Neural cell (in vitro differentiated cells): ENCODE data around the gene LORICRIN. TPM values are rescaled to one million over a fixed set of nuclear protein-coding genes. Genes with fewer than 3 reads are reported as not detected.

Experiments
- H2AFZ ChIP-seq: fragments of 200-600, 300-800 bp; sonication (generic), shearing (Covaris generic); 2 replicates; pipeline ENCODE4 v1.6.0; 2014; ENCODE audit warnings: low read depth, mild to moderate bottlenecking, antibody characterized with exemption, low read length, moderate library complexity
- H3F3A ChIP-seq: fragments of 200-600 bp; shearing (Covaris generic); 2 replicates; pipeline ENCODE4 v1.6.1; 2016; ENCODE audit warnings: mild to moderate bottlenecking, moderate library complexity, mixed read lengths, antibody characterized with exemption, low read length; ENCODE audit not compliant: insufficient read depth, poor library complexity, severe bottlenecking
- H3K27ac ChIP-seq: fragments of 200-600, 300-800 bp; sonication (generic), shearing (Covaris generic); 2 replicates; pipeline ENCODE4 v1.5.1; 2014; ENCODE audit warnings: mild to moderate bottlenecking, low read length, moderate library complexity
- H3K27me3 ChIP-seq: fragments of 300-800, 200-600 bp; sonication (generic), shearing (Covaris generic); 2 replicates; pipeline ENCODE4 v1.6.0; 2014; ENCODE audit warnings: mild to moderate bottlenecking, low read depth, low read length, moderate library complexity; ENCODE audit not compliant: insufficient read depth
- H3K36me3 ChIP-seq: fragments of 300-800, 200-600 bp; sonication (generic), shearing (Covaris generic); 2 replicates; pipeline ENCODE4 v1.5.1; 2014; ENCODE audit warnings: mild to moderate bottlenecking, antibody characterized with exemption, low read length, moderate library complexity; ENCODE audit not compliant: insufficient read depth
- H3K4me2 ChIP-seq: fragments of 300-800, 200-600 bp; sonication (generic), shearing (Covaris generic); 2 replicates; pipeline ENCODE4 v1.6.0; 2014; ENCODE audit warnings: mild to moderate bottlenecking, low read length
- H3K4me3 ChIP-seq: fragments of 300-800, 200-600 bp; sonication (generic), shearing (Covaris generic); 2 replicates; pipeline ENCODE4 v1.5.1; 2014; ENCODE audit warnings: mild to moderate bottlenecking, low read length, moderate library complexity
- H3K79me2 ChIP-seq: fragments of 200-600 bp; shearing (Covaris generic); replicated peaks from 2 replicates; pipeline ENCODE4 v1.6.0; 2014; ENCODE audit warnings: mild to moderate bottlenecking, low read length, moderate library complexity; ENCODE audit not compliant: insufficient read depth
- H3K9ac ChIP-seq: fragments of 300-800, 200-600 bp; sonication (generic), shearing (Covaris generic); 2 replicates; pipeline ENCODE4 v1.6.1; 2016; ENCODE audit warnings: mild to moderate bottlenecking, low read length, mixed read lengths
- H3K9me2 ChIP-seq: fragments of 200-600 bp; shearing (Covaris generic); 2 replicates; pipeline ENCODE4 v1.6.1; 2016; ENCODE audit warnings: mild to moderate bottlenecking, low read length, mixed read lengths; ENCODE audit not compliant: insufficient read depth
- H3K9me3 ChIP-seq: fragments of 200-600, 300-800 bp; sonication (generic), shearing (Covaris generic); 2 replicates; pipeline ENCODE4 v1.6.1; 2016; ENCODE audit warnings: mild to moderate bottlenecking, mixed run types, low read length, moderate library complexity, mixed read lengths
- H4K20me1 ChIP-seq: fragments of 200-600 bp; shearing (Covaris generic); 2 replicates; pipeline ENCODE4 v1.6.1; 2016; ENCODE audit warnings: mild to moderate bottlenecking, mixed run types; ENCODE audit not compliant: insufficient read depth
- EP300 ChIP-seq: fragments of 450-650 bp; conservative IDR thresholded peaks from 2 replicates; pipeline ENCODE4 v1.6.1; 2014; ENCODE audit warnings: antibody characterized with exemption, mild to moderate bottlenecking, moderate library complexity; ENCODE audit not compliant: poor library complexity, severe bottlenecking
- EZH2 ChIP-seq: fragments of 200-600, 300-800 bp; shearing (Covaris generic), sonication (generic); IDR thresholded peaks from 2 replicates; pipeline ENCODE4 v1.6.1; 2014; ENCODE audit warnings: antibody characterized with exemption, low read length, borderline replicate concordance, mild to moderate bottlenecking; ENCODE audit not compliant: insufficient read depth, poor library complexity, severe bottlenecking
- MXI1 ChIP-seq: fragments of 450-650 bp; conservative IDR thresholded peaks from 2 replicates; pipeline ENCODE4 v1.6.1; 2014; ENCODE audit warnings: antibody characterized with exemption, mild to moderate bottlenecking; ENCODE audit not compliant: poor library complexity, severe bottlenecking
- POLR2AphosphoS5 ChIP-seq: IDR thresholded peaks from 2 replicates; pipeline ENCODE4 v1.6.1; 2012
- RAD21 ChIP-seq: fragments of 450-650 bp; conservative IDR thresholded peaks from 2 replicates; pipeline ENCODE4 v1.6.1; 2014; ENCODE audit warnings: antibody characterized with exemption, mild to moderate bottlenecking, moderate library complexity
- REST ChIP-seq: IDR thresholded peaks from 2 replicates; pipeline ENCODE4 v1.6.1; 2012; ENCODE audit warnings: borderline replicate concordance
- SMC3 ChIP-seq: fragments of 450-650 bp; conservative IDR thresholded peaks from 2 replicates; pipeline ENCODE4 v1.6.1; 2014; ENCODE audit warnings: antibody characterized with exemption, mild to moderate bottlenecking, moderate library complexity; ENCODE audit not compliant: poor library complexity
- TAF1 ChIP-seq: IDR thresholded peaks from 2 replicates; pipeline ENCODE4 v1.6.1; 2012; ENCODE audit warnings: low read depth
- polyA plus RNA-seq: library from polyadenylated mRNA; depleted of rRNA; stranded (reverse); fragments of >200 nt; gene quantifications from 2 replicates; pipeline ENCODE4 v1.2.3, GENCODE V29; 2014
- TF ChIP-seq, protein P1 (sequence below): fragments of 450-650 bp; IDR thresholded peaks from 2 replicates; pipeline ENCODE4 v1.5.1; 2014; ENCODE audit warnings: antibody characterized with exemption, mild to moderate bottlenecking, moderate library complexity; ENCODE audit not compliant: poor library complexity, severe bottlenecking

LORICRIN gene
- polyA plus RNA-seq, 1 donor from 2014 or later: 1.3 TPM

DNA sequence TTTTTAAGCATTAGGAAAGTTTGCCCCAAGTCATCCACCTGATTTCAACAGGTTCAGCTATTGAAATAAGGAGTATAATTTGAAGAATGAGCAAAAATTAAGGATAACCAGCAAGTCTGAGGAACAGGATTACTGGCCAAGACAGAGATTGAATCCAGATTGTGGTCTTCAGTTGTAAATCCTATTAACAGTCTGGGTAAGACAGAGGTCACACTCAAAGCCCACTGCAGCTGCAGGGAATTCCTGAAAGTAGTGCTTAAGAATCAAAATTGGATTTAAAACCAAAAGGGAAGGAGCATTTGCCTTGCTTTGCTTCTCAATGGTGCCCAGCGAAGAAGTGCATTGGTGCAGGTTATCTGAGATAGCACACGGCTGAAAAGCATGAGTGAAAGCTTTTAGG, 6.4 kb upstream of the LORICRIN start:
- TF ChIP-seq REST: no peak
- no peak for TF ChIP-seq TAF1
- TF ChIP-seq EZH2: no peak
- TF ChIP-seq EP300: no peak
- TF ChIP-seq RAD21: no peak
- TF ChIP-seq SMC3: no peak
- no peak for TF ChIP-seq POLR2AphosphoS5
- TF ChIP-seq MXI1: no peak
- TF ChIP-seq, protein P1, sequence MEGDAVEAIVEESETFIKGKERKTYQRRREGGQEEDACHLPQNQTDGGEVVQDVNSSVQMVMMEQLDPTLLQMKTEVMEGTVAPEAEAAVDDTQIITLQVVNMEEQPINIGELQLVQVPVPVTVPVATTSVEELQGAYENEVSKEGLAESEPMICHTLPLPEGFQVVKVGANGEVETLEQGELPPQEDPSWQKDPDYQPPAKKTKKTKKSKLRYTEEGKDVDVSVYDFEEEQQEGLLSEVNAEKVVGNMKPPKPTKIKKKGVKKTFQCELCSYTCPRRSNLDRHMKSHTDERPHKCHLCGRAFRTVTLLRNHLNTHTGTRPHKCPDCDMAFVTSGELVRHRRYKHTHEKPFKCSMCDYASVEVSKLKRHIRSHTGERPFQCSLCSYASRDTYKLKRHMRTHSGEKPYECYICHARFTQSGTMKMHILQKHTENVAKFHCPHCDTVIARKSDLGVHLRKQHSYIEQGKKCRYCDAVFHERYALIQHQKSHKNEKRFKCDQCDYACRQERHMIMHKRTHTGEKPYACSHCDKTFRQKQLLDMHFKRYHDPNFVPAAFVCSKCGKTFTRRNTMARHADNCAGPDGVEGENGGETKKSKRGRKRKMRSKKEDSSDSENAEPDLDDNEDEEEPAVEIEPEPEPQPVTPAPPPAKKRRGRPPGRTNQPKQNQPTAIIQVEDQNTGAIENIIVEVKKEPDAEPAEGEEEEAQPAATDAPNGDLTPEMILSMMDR: no peak
- no peak overlapping the region for H3K27ac ChIP-seq
- H3K27me3 ChIP-seq: no peaks in the 10 kb centered on the region
- no peaks in the 10 kb centered on the region for H3K9me3 ChIP-seq
- H3F3A ChIP-seq: no peaks in the 10 kb centered on the region
- no peak overlapping the region for H2AFZ ChIP-seq
- H3K36me3 ChIP-seq: no peaks in the 10 kb centered on the region
- no peak overlapping the region for H3K4me2 ChIP-seq
- H3K4me3 ChIP-seq: no peak overlapping the region
- H3K9me2 ChIP-seq: no peaks in the 10 kb centered on the region
- no peak overlapping the region for H3K9ac ChIP-seq
- no peaks in the 10 kb centered on the region for H3K79me2 ChIP-seq
- H4K20me1 ChIP-seq: no peaks in the 10 kb centered on the region

DNA sequence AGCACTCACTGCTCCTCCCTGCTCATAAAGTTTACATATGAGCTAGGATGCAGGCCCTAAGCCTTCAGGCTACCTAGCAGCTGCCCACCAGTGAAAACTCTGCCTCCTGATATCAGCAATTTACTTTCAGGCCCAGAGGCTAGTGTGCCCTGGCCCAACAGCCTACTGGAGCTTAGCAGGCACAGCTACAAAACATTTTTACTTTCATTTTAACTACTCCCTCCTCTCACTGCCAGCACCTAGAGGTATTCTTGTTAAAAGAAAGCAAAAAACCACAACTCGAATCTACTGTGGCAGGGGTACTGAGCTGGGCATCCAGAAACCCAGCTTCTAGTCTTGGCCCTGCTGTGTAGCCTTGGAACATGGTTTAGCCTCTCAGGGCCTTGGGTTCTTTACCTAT, 5.8 kb upstream of the LORICRIN start:
- TF ChIP-seq RAD21 (no peak), EZH2 (no peak), POLR2AphosphoS5 (no peak), TAF1 (no peak), EP300 (no peak)
- TF ChIP-seq, protein P1: no peak

More for the DNA sequence above, 5.8 kb upstream of the LORICRIN start:
- Histone ChIP-seq H4K20me1 (no peaks in the 10 kb centered on the region), H3K79me2 (no peaks in the 10 kb centered on the region), H3K9me2 (no peaks in the 10 kb centered on the region), H3K4me2 (no peak overlapping the region), H3K36me3 (no peaks in the 10 kb centered on the region), H3K27ac (no peak overlapping the region), H3K27me3 (no peaks in the 10 kb centered on the region), H3K9ac (no peak overlapping the region), H3K4me3 (no peak overlapping the region), H3K9me3 (no peaks in the 10 kb centered on the region), H3F3A (no peaks in the 10 kb centered on the region), H2AFZ (no peak overlapping the region)
